HepG2 (cell line): Measurements from ENCODE around the gene CDH2. TPM values are rescaled to one million over a fixed set of nuclear protein-coding genes. Genes with fewer than 3 reads are reported as not detected.

Experiments
- ATAC-seq: fragments of 200-7000 bp; cut with Tn5 transposase; 3 replicates; pipeline ENCODE4 v1.9.1; 2020; ENCODE audit warnings: mild to moderate bottlenecking, moderate library complexity
- BruUV-seq: library from RNA; stranded (reverse); fragments of 400-500 nt; replicated peaks from 2 replicates; lab custom pipeline; 2021; lab: Mats Ljungman, UMichigan
- CTCF ChIA-PET: fragments of 300-600 bp; formaldehyde crosslinking; extraction: SDS; loops from one replicate; lab custom pipeline; 2021; ENCODE audit warnings: low total read pairs, inconsistent platforms, low intra/inter-chr PET ratio; lab: Yijun Ruan, JAX
- POLR2A ChIA-PET: fragments of 350-600 bp; sonication (Branson Sonifier 250); formaldehyde crosslinking; loops from one replicate; lab custom pipeline; 2020; ENCODE audit warnings: antibody characterized with exemption, inconsistent platforms; lab: Yijun Ruan, JAX
- DNase-seq: peaks from one replicate; pipeline ENCODE4 v3.0.0-alpha.2; 2015; ENCODE audit warnings: low spot score
- FAIRE-seq: peaks from 3 replicates; lab custom pipeline; 2011; peaks lifted over from hg19 to GRCh38; lab: Jason Lieb, UNC
- H2AFZ ChIP-seq: one replicate; pipeline ENCODE4 v1.6.1; 2011; ENCODE audit warnings: low read length, inconsistent platforms
- H3K27ac ChIP-seq: fragments of 300-600 bp; 3 replicates; pipeline ENCODE4 v1.8.0; 2011; ENCODE audit warnings: mixed run types, mild to moderate bottlenecking, mixed read lengths, low read length, inconsistent platforms; ENCODE audit not compliant: insufficient read depth; ENCODE audit errors: extremely low read length
- H3K27me3 ChIP-seq, 2 experiments: fragments of 200-600 bp in 1 of 2; 2 replicates in 1 of 2; 3 replicates in 1 of 2; pipeline versions ENCODE4 v1.6.0 to v1.8.0; 2011; ENCODE audit warnings: low read length in 2 of 2, mild to moderate bottlenecking in 2 of 2, moderate library complexity in 2 of 2, inconsistent platforms in 1 of 2; ENCODE audit not compliant: insufficient read depth in 2 of 2, control insufficient read depth in 1 of 2
- H3K36me3 ChIP-seq, 2 experiments: fragments of 200-600 bp in 1 of 2; replicated peaks in 1 of 2; 2 replicates in 1 of 2; 3 replicates in 1 of 2; pipeline versions ENCODE4 v1.5.1 to v1.8.0; 2011; ENCODE audit warnings: low read length in 2 of 2, inconsistent platforms in 1 of 2; ENCODE audit not compliant: insufficient read depth in 2 of 2, control insufficient read depth in 1 of 2
- H3K4me1 ChIP-seq: 2 replicates; pipeline ENCODE4 v1.5.1; 2012; ENCODE audit warnings: low read length, inconsistent platforms; ENCODE audit not compliant: insufficient read depth
- H3K4me2 ChIP-seq: 2 replicates; pipeline ENCODE4 v1.6.0; 2011; ENCODE audit warnings: low read depth, low read length, inconsistent platforms
- H3K4me3 ChIP-seq, 3 experiments: fragments of 200-600 bp in 1 of 3; sonication (generic), shearing (Covaris generic) in 1 of 3; replicated peaks in 1 of 3; 2 replicates each; pipeline ENCODE4 v1.5.1; 2011 to 2016; ENCODE audit warnings: low read length in 3 of 3, inconsistent platforms in 2 of 3, low read depth in 2 of 3, mild to moderate bottlenecking in 2 of 3, control low read depth in 1 of 3, mixed read lengths in 1 of 3; ENCODE audit not compliant: insufficient read depth in 1 of 3
- H3K79me2 ChIP-seq: one replicate; pipeline ENCODE4 v1.6.1; 2011; ENCODE audit warnings: low read length, inconsistent platforms; ENCODE audit not compliant: insufficient read depth
- H3K9ac ChIP-seq: 2 replicates; pipeline ENCODE4 v1.6.0; 2011; ENCODE audit warnings: mild to moderate bottlenecking, low read depth, low read length, inconsistent platforms; ENCODE audit not compliant: insufficient read depth
- H3K9me3 ChIP-seq: 2 replicates; pipeline ENCODE4 v1.5.1; 2012; ENCODE audit warnings: mild to moderate bottlenecking, low read length
- H4K20me1 ChIP-seq: 2 replicates; pipeline ENCODE4 v1.6.0; 2011; ENCODE audit warnings: inconsistent platforms, mild to moderate bottlenecking, low read length, moderate library complexity; ENCODE audit not compliant: insufficient read depth
- CREBL2 ChIP-seq: sonication (generic); formaldehyde crosslinking; IDR thresholded peaks from 2 replicates; pipeline ENCODE4 v1.8.1; 2023; ENCODE audit warnings: missing genetic modification reagents, mild to moderate bottlenecking, borderline replicate concordance
- DNMT3B ChIP-seq: conservative IDR thresholded peaks from 2 replicates; pipeline ENCODE4 v1.6.1; 2016; ENCODE audit warnings: missing biosample characterization, control low read depth
- FOSL1 ChIP-seq: sonication (generic); formaldehyde crosslinking; IDR thresholded peaks from 2 replicates; pipeline ENCODE4 v1.9.0; 2021; ENCODE audit warnings: missing genetic modification reagents, borderline replicate concordance
- KLF12 ChIP-seq: sonication (generic); formaldehyde crosslinking; IDR thresholded peaks from 2 replicates; pipeline ENCODE4 v1.4.0; 2020; ENCODE audit warnings: missing genetic modification reagents, borderline replicate concordance
- SMARCE1 ChIP-seq: fragments of 450-650 bp; IDR thresholded peaks from 2 replicates; pipeline ENCODE4 v1.6.1; 2017; ENCODE audit warnings: borderline replicate concordance
- YEATS2 ChIP-seq: sonication (generic); formaldehyde crosslinking; IDR thresholded peaks from 2 replicates; pipeline ENCODE4 v1.4.0; 2020; ENCODE audit warnings: missing genetic modification reagents, borderline replicate concordance
- ZNF44 ChIP-seq: sonication (generic); formaldehyde crosslinking; IDR thresholded peaks from 2 replicates; pipeline ENCODE4 v1.5.1; 2020; ENCODE audit warnings: mild to moderate bottlenecking, missing genetic modification reagents
- WGBS: methylation state at CpG from one replicate; pipeline ENCODE4 v1.1.6; 2017; ENCODE audit warnings: low lambda C conversion rate; 5-methylcytosine and 5-hydroxymethylcytosine counted together
- in situ Hi-C: cut with HindIII; loops from 2 replicates; pipeline ENCODE4 v1.10.0; 2017; ENCODE audit warnings: low pct_unique_long_range_greater_than_20kb; ENCODE audit not compliant: extremely low pct_ligation_motif_present
- intact Hi-C: fragments of 100-400 bp; cut with micrococcal nuclease; formaldehyde crosslinking; loops from one replicate; pipeline ENCODE4 v1.10.0; 2022; ENCODE audit not compliant: unreplicated experiment
- polyA plus RNA-seq, 8 experiments: library from polyadenylated mRNA; depleted of rRNA in 3 of 8; stranded (reverse) in 7 of 8; unstranded in 1 of 8; fragments of >200 nt; fragmentation: Illumina TruSeq in 4 of 8; extraction: Trizol in 4 of 8; gene quantifications; 2 replicates each; pipeline versions ENCODE4 v1.2.1 to v1.2.3, GENCODE V29; 2011 to 2016; ENCODE audit warnings: low read depth in 4 of 8, missing spikeins in 1 of 8, mixed read lengths in 1 of 8; ENCODE audit not compliant: insufficient read depth in 1 of 8
- total RNA-seq, 5 experiments: library from RNA; depleted of rRNA; stranded (reverse); fragments of >200 nt; fragmentation: Illumina TruSeq; extraction: Trizol; gene quantifications; 2 replicates each; pipeline ENCODE4 v1.2.3, GENCODE V29; 2016; ENCODE audit warnings: low read depth in 1 of 5
- TF ChIP-seq, protein P1 (sequence below): sonication (generic); formaldehyde crosslinking; conservative IDR thresholded peaks from 2 replicates; pipeline ENCODE4 v1.4.0; 2020; ENCODE audit warnings: missing genetic modification reagents
- TF ChIP-seq, protein P2 (sequence below): sonication (generic); formaldehyde crosslinking; IDR thresholded peaks from 2 replicates; pipeline ENCODE4 v1.5.0; 2020; ENCODE audit warnings: mild to moderate bottlenecking, missing genetic modification reagents, borderline replicate concordance
- TF ChIP-seq, protein P3 (sequence below): sonication (generic); formaldehyde crosslinking; IDR thresholded peaks from 2 replicates; pipeline ENCODE4 v1.4.0; 2020; ENCODE audit warnings: missing genetic modification reagents, borderline replicate concordance

Gene CDH2
- total and polyA plus RNA-seq, 2 of the 13 experiments (the other 11 are each of a cell fraction or from before 2014, with no cell fraction given) = 18.6 to 36.1 TPM

- Histone ChIP-seq H3K36me3 (no peaks in the 10 kb centered on the region; a peak in 1 of 5 replicates), H3K9ac (no peak overlapping the region), H3K79me2 (no peaks in the 10 kb centered on the region), H4K20me1 (no peaks in the 10 kb centered on the region), H3K27ac (no peak overlapping the region), H3K4me3 (no peak overlapping the region), H3K9me3 (no peaks in the 10 kb centered on the region), H3K4me1 (peaks cover 12% of the 10 kb centered on the region; the same call in 1 of the 2 replicates), H3K27me3 (no peaks in the 10 kb centered on the region), H3K4me2 (no peak overlapping the region), H2AFZ (no peak overlapping the region)
- DNase-seq = no peak
- in situ Hi-C loops (no loop called here), intact Hi-C loops (no loop called here)
- BruUV-seq = no TSS peak
- ChIA-PET POLR2A (no interaction called here), CTCF (no interaction called here)
- ATAC-seq = no peak
- 89% methylated on average over 3 of the region's 3 CpGs for WGBS
- FAIRE-seq = no peak
- TF ChIP-seq YEATS2 (CRISPR knock-in tag) = no peak
- TF ChIP-seq CREBL2 (CRISPR knock-in tag) = no peak
- TF ChIP-seq, protein P1, sequence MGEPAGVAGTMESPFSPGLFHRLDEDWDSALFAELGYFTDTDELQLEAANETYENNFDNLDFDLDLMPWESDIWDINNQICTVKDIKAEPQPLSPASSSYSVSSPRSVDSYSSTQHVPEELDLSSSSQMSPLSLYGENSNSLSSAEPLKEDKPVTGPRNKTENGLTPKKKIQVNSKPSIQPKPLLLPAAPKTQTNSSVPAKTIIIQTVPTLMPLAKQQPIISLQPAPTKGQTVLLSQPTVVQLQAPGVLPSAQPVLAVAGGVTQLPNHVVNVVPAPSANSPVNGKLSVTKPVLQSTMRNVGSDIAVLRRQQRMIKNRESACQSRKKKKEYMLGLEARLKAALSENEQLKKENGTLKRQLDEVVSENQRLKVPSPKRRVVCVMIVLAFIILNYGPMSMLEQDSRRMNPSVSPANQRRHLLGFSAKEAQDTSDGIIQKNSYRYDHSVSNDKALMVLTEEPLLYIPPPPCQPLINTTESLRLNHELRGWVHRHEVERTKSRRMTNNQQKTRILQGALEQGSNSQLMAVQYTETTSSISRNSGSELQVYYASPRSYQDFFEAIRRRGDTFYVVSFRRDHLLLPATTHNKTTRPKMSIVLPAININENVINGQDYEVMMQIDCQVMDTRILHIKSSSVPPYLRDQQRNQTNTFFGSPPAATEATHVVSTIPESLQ (CRISPR knock-in tag) = no peak
- TF ChIP-seq, protein P2, sequence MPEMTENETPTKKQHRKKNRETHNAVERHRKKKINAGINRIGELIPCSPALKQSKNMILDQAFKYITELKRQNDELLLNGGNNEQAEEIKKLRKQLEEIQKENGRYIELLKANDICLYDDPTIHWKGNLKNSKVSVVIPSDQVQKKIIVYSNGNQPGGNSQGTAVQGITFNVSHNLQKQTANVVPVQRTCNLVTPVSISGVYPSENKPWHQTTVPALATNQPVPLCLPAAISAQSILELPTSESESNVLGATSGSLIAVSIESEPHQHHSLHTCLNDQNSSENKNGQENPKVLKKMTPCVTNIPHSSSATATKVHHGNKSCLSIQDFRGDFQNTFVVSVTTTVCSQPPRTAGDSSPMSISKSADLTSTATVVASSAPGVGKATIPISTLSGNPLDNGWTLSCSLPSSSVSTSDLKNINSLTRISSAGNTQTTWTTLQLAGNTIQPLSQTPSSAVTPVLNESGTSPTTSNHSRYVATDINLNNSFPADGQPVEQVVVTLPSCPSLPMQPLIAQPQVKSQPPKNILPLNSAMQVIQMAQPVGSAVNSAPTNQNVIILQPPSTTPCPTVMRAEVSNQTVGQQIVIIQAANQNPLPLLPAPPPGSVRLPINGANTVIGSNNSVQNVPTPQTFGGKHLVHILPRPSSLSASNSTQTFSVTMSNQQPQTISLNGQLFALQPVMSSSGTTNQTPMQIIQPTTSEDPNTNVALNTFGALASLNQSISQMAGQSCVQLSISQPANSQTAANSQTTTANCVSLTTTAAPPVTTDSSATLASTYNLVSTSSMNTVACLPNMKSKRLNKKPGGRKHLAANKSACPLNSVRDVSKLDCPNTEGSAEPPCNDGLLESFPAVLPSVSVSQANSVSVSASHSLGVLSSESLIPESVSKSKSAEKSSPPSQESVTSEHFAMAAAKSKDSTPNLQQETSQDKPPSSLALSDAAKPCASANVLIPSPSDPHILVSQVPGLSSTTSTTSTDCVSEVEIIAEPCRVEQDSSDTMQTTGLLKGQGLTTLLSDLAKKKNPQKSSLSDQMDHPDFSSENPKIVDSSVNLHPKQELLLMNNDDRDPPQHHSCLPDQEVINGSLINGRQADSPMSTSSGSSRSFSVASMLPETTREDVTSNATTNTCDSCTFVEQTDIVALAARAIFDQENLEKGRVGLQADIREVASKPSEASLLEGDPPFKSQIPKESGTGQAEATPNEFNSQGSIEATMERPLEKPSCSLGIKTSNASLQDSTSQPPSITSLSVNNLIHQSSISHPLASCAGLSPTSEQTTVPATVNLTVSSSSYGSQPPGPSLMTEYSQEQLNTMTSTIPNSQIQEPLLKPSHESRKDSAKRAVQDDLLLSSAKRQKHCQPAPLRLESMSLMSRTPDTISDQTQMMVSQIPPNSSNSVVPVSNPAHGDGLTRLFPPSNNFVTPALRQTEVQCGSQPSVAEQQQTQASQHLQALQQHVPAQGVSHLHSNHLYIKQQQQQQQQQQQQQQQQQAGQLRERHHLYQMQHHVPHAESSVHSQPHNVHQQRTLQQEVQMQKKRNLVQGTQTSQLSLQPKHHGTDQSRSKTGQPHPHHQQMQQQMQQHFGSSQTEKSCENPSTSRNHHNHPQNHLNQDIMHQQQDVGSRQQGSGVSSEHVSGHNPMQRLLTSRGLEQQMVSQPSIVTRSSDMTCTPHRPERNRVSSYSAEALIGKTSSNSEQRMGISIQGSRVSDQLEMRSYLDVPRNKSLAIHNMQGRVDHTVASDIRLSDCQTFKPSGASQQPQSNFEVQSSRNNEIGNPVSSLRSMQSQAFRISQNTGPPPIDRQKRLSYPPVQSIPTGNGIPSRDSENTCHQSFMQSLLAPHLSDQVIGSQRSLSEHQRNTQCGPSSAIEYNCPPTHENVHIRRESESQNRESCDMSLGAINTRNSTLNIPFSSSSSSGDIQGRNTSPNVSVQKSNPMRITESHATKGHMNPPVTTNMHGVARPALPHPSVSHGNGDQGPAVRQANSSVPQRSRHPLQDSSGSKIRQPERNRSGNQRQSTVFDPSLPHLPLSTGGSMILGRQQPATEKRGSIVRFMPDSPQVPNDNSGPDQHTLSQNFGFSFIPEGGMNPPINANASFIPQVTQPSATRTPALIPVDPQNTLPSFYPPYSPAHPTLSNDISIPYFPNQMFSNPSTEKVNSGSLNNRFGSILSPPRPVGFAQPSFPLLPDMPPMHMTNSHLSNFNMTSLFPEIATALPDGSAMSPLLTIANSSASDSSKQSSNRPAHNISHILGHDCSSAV = no peak
- TF ChIP-seq, protein P3, sequence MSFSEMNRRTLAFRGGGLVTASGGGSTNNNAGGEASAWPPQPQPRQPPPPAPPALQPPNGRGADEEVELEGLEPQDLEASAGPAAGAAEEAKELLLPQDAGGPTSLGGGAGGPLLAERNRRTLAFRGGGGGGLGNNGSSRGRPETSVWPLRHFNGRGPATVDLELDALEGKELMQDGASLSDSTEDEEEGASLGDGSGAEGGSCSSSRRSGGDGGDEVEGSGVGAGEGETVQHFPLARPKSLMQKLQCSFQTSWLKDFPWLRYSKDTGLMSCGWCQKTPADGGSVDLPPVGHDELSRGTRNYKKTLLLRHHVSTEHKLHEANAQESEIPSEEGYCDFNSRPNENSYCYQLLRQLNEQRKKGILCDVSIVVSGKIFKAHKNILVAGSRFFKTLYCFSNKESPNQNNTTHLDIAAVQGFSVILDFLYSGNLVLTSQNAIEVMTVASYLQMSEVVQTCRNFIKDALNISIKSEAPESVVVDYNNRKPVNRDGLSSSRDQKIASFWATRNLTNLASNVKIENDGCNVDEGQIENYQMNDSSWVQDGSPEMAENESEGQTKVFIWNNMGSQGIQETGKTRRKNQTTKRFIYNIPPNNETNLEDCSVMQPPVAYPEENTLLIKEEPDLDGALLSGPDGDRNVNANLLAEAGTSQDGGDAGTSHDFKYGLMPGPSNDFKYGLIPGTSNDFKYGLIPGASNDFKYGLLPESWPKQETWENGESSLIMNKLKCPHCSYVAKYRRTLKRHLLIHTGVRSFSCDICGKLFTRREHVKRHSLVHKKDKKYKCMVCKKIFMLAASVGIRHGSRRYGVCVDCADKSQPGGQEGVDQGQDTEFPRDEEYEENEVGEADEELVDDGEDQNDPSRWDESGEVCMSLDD (CRISPR knock-in tag) = no peak
- TF ChIP-seq FOSL1 (CRISPR knock-in tag) = no peak
- TF ChIP-seq ZNF44 (CRISPR knock-in tag) = no peak
- no peak for TF ChIP-seq DNMT3B (CRISPR knock-in tag)
- TF ChIP-seq KLF12 = no peak
- TF ChIP-seq SMARCE1 = no peak
Measured at GRCh38 chr18:28015671-28016070, 161.3 kb downstream of the CDH2 start.
